ENCODE measurements around the gene PFDN1.

Gene PFDN1

GRCh38 chr5:140239461-140239860, 63.4 kb downstream of the PFDN1 start:
- DNase-seq (ENCODE audit: low read depth in 2 of 2), result no peak

DNA sequence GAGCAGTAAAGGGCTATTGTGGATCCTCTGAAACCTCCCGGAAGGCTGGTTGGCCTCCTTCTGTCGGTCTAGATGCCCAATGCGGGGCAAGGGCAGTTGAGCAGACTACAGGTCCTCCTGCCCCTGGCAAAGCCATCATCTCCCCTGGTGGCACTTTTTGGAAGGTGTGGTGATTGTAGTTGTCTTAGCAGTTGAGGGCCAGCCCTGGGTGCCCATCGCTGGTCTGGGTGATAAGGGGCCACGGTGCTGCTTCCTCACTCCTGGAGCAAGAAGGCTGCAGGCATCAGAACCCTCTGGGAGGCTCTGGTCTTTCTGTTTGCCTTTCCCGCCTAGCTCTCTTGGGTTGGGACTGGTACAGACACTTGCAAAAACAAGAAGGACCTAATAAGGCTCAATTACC, 64.1 kb downstream of the PFDN1 start:
- DNase-seq (ENCODE audit: low read depth in 2 of 2), result no peak

DNA sequence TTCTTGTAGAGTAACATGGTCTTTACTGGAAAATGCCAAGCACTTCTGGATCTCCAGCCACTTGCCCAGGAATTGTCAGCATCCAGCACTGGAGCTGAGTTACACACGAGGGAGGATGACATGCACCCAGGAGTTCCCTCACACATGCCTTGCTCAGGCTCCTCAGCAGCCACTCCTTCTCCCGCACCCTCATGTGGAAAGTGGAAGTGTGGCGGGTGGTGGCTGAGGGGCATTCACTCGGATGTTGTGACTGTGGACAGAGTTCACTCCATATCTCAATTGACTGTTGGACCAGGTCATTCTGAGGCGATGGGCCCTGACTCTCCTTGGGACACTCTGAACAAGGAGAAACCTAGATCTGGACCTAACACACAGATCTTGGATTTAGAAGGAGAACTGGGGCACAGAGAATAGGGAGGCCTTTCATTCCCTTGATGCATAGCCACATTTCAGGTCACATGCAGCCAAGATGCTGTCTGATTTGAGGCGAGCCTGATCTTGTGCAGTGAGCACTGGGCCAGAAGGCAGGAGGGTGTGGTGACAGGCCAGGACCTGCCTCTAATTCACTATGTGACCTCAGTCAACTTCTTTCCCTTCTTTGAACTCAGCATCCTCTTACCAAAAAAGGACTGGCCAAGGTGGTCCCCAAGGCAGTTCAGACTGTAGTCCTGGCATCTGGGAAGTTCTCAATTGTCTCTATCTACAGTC, 65.9 kb downstream of the PFDN1 start:
- DNase-seq (ENCODE audit: low read depth in 2 of 2), result no peak

- no peak for DNase-seq (ENCODE audit: low read depth in 2 of 2)
Observed at GRCh38 chr5:140235791-140236551, 66.9 kb downstream of the PFDN1 start.

GRCh38 chr5:140234377-140234989, 68.4 kb downstream of the PFDN1 start:
- DNase-seq (ENCODE audit: low read depth in 2 of 2), result no peak

DNA sequence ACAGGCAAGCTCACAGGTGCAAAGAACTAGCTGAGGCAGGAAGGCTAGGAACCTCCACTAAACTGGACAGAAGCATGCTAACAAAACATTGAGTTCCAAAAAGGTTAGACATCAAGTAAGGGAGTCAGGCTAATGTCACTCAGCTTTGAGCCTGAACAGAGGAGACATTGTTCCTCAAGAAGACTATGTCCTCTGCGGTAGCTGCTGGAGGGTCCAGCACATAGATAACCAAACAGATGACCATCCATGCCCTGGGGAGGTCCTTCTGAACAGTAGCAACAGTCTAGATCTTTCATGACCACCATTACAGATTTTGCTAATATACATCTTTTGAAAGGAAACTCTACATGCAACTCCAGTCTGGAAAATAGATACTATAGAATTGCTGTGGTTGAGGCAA, 70.2 kb downstream of the PFDN1 start:
- DNase-seq (ENCODE audit: low read depth in 2 of 2), result no peak

- DNase-seq (ENCODE audit: low read depth in 2 of 2), result no peak
Observed at GRCh38 chr5:140230373-140230772, 72.5 kb downstream of the PFDN1 start.

- DNase-seq (ENCODE audit: low read depth in 2 of 2), result no peak
Observed at GRCh38 chr5:140228364-140228837, 74.5 kb downstream of the PFDN1 start.

GRCh38 chr5:140227046-140227445, 75.9 kb downstream of the PFDN1 start:
- no peak for DNase-seq (ENCODE audit: low read depth in 2 of 2)

DNA sequence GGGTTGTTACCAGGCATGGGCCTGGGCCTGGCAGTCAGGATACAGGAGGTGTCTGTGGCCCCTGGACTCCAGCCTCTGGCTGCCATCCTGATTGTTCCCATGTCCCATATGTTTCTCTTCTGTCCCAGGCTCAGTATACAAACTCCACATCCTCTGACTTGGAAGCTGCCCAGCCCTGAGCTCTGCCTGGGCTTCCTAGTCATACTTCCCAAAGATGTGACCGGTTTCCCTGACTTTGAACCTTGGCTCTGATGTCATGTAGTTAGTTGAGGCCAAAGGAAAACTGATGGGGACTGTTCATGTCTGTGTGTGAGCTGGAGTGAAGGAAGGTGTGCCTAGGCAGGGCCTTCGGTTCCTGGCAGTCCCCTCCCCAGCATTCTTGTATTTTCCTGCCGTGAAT, 77.5 kb downstream of the PFDN1 start:
- DNase-seq (ENCODE audit: low read depth in 2 of 2), result no peak

DNA sequence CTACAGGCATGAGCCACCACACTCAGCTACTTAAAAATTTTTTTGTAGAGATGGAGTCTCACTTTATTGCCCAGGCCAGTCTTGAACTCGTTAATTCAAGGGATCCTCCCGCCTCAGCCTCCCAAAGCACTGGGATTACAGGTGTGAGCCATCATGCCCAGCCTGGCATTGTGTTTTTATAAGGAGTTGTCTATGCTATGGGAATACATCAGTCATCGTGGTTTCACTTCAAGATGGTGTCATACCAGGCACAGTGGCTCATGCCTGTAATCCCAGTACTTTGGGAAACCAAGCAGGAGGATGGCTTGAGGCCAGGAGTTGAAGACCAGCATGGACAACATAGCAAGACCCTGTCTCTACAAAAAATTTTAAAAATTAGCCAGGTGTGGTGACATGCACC, 78.2 kb downstream of the PFDN1 start:
- DNase-seq (ENCODE audit: low read depth in 2 of 2), result no peak

GRCh38 chr5:140223567-140223966, 79.3 kb downstream of the PFDN1 start:
- DNase-seq (ENCODE audit: low read depth in 2 of 2), result no peak

DNA sequence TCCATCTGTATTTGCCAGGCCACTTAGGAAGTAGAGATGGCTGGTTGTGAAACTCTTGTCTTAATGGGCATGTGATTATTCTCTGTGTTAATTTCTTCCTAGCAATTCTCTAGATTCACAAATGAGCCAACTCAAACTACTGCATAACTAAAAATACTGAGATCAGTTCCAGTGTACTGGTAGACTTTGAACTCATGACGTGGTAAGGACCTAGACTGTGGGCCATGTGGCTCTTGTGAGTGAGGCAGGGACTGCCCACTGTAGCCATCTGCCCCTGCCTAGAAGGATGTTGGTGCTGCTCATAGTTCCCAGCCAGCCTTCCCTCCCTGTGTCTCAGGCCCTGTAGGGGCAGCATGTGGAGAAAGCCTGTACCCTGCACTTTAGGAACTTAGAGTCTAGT, 80.5 kb downstream of the PFDN1 start:
- no peak for DNase-seq (ENCODE audit: low read depth in 2 of 2)

DNA sequence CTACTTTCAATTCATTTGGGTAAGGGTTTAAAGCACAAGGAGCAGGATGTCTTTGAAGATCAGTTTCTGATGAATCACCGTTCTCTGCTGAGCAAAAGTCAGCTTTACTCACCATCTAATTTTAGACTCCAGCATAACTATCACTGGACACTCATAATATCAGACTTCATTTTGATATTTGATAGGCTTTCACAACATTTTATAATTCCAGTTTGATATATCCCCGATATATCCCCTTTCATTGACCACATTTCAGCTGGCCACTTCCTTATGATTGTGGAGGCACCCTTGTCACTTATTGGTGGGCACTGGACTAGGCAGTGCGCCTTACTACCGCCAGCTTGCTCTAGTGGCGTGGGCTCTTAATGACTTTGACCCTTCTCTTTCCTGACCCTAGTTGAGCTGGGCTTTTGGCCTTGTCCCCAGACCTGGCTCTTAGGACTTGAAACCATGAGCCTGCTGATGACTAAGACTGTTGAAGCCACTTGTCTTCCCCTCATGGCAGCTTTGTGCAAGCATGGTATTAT, 81.1 kb downstream of the PFDN1 start:
- DNase-seq (ENCODE audit: low read depth in 2 of 2), result no peak

DNA sequence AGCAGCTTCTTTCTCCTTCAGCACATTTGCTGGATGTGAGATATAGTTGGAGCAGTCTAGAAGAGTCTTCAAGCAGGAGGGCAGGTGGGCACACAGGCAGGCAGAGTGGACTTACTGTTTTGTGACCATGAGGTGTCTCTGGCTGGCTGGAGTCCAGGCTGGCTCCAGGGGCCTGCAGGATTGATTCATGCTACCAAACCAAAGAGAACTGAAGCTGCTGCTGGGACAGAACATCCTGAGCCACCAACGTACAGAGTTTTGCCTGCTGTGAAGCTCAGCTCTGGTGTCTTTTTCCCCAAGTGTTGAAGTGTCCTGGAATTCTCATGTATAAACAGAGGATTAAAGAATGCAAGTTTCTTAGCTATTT, 82.2 kb downstream of the PFDN1 start:
- no peak for DNase-seq (ENCODE audit: low read depth in 2 of 2)

DNA sequence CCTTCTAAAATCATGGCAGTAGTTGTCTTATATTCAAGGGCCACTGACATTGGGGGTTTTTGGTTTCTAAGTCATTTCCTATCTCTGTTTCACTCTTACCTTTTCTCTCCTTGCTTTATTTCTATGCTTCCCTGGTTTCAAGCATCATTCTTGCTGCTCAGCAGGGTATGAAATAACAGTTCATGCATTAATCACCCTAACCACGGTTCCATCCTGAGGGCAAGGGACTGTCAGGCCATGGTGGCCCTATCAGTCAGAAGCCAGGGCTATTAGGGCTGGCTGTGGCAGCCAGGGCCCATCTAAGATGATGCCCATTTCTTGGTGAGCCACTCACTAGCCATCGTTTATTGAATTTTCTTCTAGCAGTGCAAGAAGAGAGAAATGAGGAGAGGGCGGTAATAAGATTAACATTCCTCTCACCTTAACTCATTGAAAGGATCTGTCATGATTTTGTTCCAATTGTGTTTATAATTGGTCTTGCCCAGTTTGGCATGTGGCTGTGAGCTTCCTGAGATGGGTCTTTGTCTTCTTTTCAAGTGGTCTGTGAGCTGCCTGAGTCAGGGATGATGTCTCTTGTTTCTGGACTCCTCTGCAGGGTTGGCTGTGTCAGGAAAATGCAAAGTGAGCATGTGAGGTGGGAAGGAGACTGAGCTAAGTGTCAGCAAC, 82.7 kb downstream of the PFDN1 start:
- no peak for DNase-seq (ENCODE audit: low read depth in 2 of 2)

- DNase-seq (ENCODE audit: low read depth in 2 of 2), result no peak
Observed at GRCh38 chr5:140219068-140219991, 83.6 kb downstream of the PFDN1 start.

DNA sequence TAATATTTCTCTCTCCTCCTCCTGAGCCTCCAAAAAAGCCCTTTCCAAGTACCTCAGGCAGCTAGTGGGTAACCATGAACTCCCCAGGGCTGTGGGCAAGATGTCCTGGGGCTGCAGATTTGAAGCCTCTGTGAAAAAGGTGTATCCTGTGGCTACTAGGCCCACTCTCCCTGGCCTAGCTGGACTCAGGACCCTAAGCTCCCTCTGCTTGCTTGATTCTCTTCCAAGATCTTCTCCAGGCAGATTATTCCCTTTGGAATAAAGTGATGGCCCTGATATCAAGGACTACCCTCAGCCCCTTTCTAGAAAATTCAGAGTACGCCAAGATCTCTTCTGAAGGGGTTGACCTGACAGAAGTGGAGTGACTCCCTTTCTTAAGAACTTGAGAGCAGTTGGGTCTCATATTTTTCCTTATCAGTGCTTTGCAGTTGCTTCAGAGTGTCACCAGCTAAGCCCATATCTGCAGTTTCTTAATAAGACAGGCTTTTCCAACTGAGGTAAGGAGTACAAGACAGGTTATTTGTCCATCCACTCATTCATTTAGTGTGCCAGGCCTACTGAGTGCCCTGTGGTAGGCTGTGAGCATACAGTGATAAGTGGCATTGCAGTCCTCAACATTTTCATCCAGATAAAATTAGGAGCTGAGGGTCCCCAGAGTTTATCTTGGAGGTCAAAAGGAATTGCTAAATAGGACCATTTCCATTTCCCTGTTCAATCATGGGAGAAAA, 85.4 kb downstream of the PFDN1 start:
- no peak for DNase-seq (ENCODE audit: low read depth in 2 of 2)

DNA sequence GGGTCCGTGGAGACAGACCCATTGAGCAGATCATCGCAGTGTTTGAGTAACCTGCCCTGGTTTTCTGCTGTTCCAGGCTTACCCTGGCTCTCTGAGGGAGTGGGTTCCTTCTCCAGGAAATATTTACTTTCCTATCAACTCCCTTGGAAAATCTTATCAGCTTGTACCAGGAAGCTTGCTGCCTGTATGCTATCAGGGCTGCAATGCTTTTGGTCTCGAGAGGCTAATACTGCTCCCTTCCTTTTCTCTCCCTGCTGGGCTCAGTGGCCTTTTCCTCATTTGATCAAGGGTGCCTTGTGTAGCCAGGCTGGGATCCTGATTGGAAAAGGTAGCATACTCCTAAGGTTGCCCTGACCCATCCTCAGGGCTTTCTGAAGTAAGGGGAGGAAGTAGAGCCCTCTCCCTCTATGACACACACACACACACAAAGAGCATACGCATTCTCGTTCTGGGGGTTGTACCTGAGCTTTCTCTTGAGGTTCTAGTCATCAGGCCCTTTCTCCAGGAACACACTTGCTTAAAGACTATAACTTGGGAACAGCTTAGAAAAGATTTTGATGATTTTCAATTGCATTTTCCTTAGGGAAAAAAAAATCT, 86.3 kb downstream of the PFDN1 start:
- DNase-seq (ENCODE audit: low read depth in 2 of 2), result no peak

- no peak for DNase-seq (ENCODE audit: low read depth in 2 of 2)
Observed at GRCh38 chr5:140215276-140215675, 87.6 kb downstream of the PFDN1 start.
